ENCODE results near the gene UNKL.

UNKL gene

DNA sequence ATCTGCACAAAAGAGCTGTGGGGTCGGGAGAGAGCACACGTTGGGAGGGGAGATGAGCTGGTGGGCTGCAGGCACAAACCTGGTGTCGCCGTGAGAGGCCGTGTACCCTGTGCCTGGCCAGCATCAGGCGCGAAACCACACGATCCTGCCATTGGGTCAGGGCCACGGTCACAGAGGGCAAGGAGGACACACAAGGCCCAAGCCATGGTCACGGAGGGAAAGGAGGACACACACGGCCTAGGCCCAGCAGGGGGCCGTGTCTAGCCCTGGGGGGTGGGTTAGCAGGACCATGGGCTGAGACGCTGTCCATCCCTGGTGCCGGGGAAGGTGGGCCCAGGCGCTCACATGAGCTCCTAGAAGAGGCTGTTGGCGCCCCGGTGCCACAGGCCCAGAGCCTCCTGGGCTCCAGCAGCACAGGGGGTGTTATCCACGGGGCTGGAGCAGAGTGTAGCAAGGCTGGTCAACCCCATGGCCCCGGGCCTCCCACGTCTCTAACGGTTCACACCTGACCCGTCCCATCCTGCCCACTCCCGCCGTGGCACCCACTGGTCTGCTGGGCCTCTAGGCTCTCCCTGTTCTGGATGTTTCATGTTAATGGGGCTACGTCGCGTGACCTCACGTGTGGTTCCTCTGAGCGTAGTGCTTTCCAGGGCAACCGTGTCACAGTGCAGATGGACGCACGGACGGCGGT is 37.3 kb upstream of the UNKL start:
- in situ Hi-C loops (cut with MboI; ENCODE audit: low pct_unique_long_range_greater_than_20kb, low sequenced_read_pairs, unreplicated experiment), result no loop called here

DNA sequence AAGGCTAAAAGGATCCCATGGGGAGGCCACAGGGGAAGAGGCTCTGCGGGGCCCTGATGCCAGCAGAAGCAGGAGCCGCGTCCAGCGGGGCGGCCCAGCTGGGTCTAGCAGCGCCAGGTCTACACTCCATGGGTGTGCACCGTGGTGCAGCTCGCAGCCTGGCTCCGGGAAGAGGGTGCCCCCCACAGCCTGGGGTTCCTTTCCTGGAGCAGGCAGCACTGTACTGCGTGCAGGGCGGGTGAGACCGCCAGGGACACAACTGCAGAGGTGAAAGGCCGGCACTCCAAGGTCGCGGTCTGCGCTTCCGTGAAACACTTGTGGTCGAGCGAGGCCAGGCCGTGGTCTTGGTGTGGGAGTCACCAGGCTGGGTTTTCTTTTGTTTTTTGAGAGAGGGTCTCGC is 36.3 kb upstream of the UNKL start:
- TF ChIP-seq, protein P1, sequence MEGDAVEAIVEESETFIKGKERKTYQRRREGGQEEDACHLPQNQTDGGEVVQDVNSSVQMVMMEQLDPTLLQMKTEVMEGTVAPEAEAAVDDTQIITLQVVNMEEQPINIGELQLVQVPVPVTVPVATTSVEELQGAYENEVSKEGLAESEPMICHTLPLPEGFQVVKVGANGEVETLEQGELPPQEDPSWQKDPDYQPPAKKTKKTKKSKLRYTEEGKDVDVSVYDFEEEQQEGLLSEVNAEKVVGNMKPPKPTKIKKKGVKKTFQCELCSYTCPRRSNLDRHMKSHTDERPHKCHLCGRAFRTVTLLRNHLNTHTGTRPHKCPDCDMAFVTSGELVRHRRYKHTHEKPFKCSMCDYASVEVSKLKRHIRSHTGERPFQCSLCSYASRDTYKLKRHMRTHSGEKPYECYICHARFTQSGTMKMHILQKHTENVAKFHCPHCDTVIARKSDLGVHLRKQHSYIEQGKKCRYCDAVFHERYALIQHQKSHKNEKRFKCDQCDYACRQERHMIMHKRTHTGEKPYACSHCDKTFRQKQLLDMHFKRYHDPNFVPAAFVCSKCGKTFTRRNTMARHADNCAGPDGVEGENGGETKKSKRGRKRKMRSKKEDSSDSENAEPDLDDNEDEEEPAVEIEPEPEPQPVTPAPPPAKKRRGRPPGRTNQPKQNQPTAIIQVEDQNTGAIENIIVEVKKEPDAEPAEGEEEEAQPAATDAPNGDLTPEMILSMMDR (IDR thresholded peaks at IDR 0.05; ENCODE audit: extremely low read depth, insufficient read depth, missing control alignments), result no peak
- DNase-seq (ENCODE audit: low spot score), result no peak
- in situ Hi-C loops (cut with MboI; ENCODE audit: low pct_unique_long_range_greater_than_20kb, low sequenced_read_pairs, unreplicated experiment), result no loop called here

More for the DNA sequence above, 37.3 kb upstream of the UNKL start:
- TF ChIP-seq, protein P1 (IDR thresholded peaks at IDR 0.05; ENCODE audit: extremely low read depth, insufficient read depth, missing control alignments), result no peak
- DNase-seq (ENCODE audit: low spot score), result no peak

DNA sequence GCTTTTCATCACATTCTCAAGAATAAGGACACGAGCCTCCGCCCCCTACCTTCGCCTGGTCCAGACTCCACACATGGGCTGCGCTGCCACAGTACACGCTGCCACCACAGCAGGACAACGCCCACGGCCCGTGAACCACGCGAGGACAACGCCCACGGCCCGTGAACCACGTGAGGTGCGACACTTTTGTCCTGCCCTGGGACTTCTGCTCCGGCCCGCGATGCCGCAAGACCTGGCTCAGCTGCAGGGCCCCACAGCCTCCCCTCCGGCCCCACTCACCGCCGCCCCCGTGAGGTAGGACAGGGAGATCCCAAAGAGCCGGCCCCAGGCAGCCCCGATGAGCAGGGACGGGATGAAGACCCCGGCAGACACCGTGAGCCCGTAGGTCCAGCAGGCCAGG is 35.7 kb upstream of the UNKL start:
- in situ Hi-C loops (cut with MboI; ENCODE audit: low pct_unique_long_range_greater_than_20kb, low sequenced_read_pairs, unreplicated experiment), result no loop called here
- TF ChIP-seq, protein P1 (IDR thresholded peaks at IDR 0.05; ENCODE audit: extremely low read depth, insufficient read depth, missing control alignments), result no peak

DNA sequence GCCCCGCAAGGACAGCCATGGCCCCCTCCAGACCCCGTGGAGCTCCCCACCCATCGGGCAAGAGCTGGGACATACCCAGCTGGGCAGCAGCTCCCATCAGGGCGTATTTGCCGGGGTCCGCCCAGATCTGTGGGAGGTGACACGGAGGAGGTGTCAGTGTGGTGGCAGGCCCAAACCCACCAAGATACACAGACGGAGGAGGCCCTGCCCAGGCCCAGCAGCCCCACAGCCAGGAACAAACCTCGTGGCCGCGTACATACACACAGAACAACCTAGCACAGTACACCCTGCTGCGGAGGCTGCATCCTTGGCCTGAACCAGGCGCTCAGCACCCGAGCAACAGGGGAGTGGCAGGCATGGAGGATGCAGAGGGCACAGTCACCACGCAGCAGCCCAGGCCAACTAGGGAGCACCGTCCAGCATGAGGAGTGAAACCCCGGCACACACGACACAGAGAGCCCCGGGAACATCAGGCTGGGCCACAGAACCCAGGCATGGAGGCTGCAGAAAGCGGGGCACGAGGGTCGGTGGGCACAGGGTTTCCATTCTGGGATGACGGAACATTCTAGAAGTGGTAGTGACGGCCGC is 34.8 kb upstream of the UNKL start:
- TF ChIP-seq, protein P1 (IDR thresholded peaks at IDR 0.05; ENCODE audit: extremely low read depth, insufficient read depth, missing control alignments), result no peak
- DNase-seq (ENCODE audit: low spot score), result no peak
- in situ Hi-C loops (cut with MboI; ENCODE audit: low pct_unique_long_range_greater_than_20kb, low sequenced_read_pairs, unreplicated experiment), result no loop called here

More for the DNA sequence above, 35.7 kb upstream of the UNKL start:
- no peak for DNase-seq (ENCODE audit: low spot score)

DNA sequence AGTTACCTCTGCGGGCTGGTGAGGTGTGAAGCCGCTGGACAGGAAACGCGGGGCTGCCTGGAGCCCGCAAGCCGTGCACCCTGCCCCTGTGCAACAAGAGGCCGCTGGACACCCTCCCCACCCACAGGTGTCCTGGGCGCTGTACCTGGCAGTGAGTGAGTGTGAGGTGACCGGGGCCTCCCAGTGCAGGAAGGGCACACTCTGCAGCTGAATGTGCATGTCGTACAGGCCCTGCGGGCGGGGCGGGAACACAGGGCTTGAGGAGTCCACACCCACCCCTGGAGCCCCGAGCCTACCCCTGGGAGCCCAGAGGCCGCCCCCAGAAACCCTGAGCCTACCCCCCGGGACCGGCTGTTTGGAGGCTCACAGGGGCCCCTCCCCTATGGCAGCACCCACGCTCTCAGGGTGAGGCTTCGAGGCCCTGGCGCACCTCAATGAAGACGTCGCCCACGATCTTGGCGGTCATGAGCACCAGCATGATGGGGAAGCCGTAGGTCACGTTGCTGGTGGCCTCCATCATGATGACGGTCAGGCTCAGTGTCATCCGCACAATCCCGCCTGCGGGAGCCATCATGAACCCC is 34.1 kb upstream of the UNKL start:
- in situ Hi-C loops (cut with MboI; ENCODE audit: low pct_unique_long_range_greater_than_20kb, low sequenced_read_pairs, unreplicated experiment), result no loop called here
- no peak for DNase-seq (ENCODE audit: low spot score)
- TF ChIP-seq, protein P1 (IDR thresholded peaks at IDR 0.05; ENCODE audit: extremely low read depth, insufficient read depth, missing control alignments), result no peak

DNA sequence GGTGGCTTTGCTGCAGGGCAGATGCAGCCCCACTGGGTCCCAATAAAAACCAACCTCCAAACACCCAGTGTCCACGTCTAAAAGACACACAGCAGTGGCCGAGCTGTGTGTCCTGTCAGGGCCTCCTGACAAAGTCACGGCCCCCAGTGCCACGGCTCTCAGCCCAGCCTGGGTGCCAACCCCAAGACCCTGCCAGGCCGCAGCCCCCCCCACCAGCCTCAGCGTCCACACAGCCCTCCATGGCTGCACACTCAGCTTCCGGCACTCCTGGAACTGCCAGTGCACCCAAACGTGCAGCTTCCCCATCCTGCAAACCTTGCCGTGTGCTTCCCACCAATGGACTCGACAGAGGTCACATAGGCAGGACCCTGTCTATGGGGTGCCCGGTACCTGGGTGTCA is 33.5 kb upstream of the UNKL start:
- TF ChIP-seq, protein P1 (IDR thresholded peaks at IDR 0.05; ENCODE audit: extremely low read depth, insufficient read depth, missing control alignments), result no peak
- no peak for DNase-seq (ENCODE audit: low spot score)
- in situ Hi-C loops (cut with MboI; ENCODE audit: low pct_unique_long_range_greater_than_20kb, low sequenced_read_pairs, unreplicated experiment), result no loop called here

Measured in GM13977 (cell line).